CD4-positive, alpha-beta T cell treated with Interleukin-2 at 100 ng/mL for 4 hours (primary cell): ENCODE data around the gene COL4A1.
"Not testable (repeated sequence)": the region's sequence is repeated elsewhere in the genome, so short reads cannot be mapped to it uniquely, and the experiment has no call there.

Source experiments
- DNase-seq: peaks from one replicate; pipeline ENCODE4 v3.0.0-alpha.2; 2020; ENCODE audit warnings: low spot score

COL4A1 gene

DNA sequence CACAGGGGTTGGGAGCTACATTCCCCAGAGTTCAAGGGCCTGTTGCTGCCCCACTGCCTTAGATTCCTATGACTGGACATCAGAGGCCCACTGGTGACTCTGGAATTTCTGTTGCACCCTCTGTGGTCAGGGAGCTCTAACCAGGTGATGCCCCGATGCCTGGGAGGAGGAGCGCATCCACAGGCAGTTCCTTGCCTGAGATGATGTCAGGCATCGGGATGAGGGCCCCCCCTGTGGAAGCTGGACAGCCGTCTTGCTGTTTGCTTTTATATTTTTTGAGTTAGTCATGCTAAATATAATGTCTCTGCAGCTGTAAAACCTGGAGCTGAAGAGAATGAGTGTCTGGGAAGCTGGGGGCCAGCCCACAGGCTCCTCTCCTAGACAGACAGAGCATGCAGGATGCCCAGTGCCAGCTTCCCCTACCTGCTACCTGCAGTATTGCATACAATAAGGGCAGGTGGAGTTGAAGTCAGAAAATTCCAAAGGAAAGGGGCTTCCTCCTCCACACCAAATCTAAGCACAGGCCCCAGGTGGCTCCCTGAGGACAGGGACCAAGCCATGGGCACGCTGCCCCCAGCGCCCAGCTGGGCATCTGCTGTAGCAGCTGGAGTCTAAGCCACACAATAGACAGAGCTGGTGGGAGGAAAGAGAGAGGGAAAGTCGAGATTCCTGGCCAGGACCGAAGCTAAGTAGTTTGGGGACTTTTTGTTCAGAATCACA lies 16.4 kb upstream of the COL4A1 start:
- no peak for DNase-seq

DNA sequence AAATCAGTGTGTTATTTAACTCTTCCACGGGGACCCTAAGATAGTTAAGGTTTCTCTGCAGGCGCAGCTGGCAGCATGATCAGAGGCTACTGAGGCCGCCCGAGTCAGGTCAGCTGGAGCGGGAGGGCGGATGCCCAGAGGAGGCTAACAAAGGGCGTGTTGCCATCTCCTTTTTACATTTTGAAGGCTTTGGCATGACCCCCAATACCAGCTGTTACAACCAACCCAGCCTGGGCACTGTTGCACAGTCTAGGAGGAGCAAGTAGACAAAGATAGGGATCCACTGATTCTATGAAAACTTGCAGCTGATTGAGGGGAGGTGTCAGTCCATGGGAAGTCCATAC lies 15.8 kb upstream of the COL4A1 start:
- DNase-seq: no peak

DNA sequence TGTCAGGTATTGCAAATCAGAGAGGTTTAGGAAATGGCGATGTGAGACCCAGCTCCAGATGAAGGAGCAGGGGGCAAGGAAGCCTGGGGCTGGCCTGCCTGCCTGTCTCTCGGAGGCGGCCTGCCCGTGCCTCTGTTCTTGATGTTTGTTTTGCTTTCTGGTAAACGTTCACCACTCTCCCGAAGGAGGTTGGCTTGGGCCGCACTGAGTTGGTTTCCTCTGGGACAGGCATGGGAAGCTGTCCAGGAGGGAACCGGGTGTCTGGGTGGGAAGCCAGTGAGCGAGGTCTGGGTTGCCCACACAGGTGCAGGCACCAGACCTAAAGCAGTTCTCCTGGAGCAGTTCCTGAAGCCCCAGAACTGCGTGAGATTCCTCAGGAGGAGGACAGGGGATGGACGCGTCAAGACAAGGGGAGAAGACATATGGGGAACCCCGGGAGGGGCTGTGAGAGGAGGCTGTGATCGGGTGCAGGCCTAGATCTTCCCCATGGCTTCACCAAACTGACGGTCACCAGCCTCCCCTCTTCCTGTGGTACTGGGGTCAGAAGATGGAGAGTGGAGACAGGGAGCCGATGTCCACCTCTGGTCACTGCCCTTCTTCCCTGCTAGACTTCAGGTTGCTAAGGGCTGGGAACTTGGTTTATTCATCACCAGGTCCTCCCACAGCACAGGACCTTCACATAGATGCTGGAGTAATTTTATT lies 15.3 kb upstream of the COL4A1 start:
- DNase-seq: no peak

DNA sequence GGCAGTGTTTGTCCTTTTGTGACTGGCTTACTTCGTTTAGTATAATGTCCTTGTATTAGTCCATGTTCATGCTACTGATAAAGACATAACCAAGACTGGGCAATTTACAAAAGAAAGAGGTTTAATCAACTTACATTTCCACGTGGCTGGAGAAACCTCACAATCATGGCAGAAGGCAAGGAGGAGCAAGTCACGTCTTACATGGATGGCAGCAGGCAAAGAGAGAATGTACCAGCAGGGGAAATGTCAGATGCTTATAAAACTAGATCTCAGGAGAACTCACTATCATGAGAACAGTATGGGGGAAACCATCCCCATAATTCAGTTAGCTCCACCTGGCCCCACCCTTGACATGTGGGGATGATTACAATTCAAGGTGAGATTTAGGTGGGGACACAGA lies 14.6 kb upstream of the COL4A1 start:
- not testable (repeated sequence) for DNase-seq

DNA sequence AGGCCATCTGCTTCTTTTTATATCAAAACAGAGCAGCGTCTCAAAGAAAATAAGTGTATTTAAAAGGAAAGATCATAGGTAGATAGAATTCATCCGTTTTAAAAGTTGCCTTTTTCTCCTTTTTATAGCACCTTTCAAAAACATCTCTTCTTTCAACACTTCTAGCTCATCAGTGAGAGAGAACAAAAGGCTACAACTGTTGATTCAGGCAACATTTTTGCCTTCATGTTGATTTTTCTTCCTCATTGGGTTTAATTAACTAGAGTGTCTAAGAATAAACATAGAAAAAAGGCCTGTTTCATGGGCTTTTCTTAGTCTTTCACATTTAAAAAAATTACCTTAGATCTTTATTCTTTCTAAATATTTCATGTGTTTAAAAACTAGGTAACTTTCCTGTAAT lies 13.7 kb upstream of the COL4A1 start:
- no peak for DNase-seq

DNA sequence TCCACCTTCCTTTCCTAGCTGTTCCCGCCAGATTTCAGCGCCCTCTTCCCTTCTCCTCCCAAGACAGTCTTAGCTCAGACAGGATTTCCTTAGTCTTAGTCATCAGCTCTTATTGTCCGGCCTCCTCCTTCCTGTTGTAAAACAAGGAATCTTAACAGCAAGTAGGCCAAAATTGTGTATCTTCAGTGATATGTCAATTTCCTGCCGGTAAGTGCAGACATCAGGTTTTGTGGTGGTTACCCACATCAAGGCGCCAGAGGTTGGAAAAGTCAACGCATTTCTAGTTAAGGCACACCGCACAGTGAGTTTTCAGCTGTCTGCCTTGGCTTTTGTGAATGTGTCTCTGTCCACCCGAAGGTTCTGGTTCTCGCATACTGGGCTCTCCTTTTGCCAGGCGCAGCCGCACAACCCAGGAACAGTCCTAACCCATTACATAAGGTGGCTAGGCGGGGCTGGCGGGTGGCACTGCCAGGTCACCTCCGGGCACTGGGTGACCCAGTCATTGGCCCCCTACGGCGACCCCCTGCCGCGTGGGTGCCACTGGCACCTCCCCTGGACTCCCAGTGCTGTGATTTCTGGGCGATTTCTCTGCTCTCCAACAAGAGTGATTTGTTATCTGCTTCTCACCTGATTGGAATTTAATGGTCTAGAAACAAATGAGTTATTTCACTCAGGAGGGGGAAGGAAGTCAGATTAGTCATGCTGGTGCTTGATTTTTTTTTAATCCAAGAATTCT lies 13.0 kb upstream of the COL4A1 start:
- DNase-seq: no peak

DNA sequence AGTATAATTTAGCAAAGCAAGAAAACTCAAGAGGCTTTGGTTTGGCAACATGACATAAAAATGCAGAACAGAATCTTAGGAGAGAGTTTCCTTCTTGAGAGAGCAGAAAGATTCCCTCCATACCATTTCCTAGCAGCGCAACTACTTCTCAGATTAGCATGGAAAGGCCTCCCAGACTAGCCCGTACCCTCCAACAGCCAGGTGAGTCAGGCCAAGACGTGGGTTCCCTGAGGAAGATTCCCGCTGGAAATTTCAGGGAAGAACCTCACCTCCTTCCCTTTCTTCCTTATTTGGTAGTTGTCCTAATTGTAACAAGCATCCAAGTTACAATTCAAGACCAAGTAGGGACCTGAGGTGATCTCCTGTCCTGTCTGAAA lies 12.4 kb upstream of the COL4A1 start:
- no peak for DNase-seq

DNA sequence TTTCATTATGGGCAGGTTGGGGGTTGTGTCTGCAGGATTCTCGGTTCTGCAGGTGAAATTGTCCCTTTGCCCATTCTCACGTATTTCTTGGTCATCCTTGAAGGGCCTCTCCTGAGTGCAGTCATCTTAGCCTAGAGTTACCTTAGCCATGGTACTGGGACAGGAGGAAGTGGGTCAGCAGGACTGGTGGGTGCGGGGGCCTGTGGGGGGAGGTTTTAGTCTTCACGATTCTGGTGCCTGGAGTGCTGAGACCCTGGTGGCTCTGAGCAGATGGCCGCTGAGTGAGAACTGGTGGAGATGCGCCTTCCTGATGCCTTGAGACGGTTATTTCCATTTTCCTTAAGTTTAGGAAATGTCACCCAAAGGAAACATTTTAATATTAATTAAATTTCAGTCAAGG lies 12.0 kb upstream of the COL4A1 start:
- no peak for DNase-seq

DNA sequence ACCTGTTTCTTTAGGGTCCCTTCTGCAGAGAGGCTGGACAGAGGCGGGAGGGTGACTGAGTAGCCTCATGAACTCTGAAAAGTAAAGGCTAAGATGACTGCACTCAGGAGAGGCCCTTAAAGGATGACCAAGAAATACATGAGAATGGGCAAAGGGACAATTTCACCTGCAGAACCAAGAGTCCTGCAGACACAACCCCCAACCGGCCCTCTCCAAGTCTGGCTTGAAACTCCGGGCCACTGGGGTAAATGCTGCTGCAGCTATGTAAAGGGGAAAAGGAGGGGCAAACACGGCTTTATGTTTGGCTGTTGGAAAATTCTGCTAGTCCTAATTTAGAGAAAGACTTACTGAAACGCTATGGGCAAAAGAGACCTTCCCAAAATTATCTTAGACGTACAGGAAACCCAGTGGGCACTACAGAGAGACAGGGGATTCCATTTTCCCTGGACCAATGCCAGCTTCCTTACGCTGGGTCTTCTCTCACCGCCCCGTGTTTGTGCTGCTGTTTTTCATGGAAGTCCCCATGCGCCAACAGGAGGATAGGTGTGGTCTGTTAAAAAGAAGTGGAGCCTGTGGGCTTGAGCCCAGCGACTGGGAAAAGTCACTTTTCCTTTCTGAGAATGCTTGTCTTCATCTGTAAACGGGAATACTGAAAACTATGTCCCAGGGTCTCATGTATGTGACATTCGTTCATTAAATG lies 10.7 kb upstream of the COL4A1 start:
- no peak for DNase-seq

DNA sequence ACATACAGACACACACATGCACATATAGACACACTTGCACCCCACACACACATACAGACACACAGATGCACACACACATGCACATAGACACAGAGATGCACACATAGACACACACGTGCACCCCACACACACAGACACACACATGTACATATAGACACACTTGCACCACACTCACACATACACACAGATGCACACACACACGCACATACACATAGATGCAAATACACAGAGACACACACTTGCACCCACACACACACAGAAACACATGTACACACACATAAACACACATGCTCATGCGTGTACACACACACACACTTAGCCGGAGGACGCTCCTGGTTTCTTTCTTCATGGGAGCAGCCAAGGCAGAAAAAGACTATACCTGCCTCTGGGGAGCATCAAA lies 10.1 kb upstream of the COL4A1 start:
- DNase-seq: no peak

DNA sequence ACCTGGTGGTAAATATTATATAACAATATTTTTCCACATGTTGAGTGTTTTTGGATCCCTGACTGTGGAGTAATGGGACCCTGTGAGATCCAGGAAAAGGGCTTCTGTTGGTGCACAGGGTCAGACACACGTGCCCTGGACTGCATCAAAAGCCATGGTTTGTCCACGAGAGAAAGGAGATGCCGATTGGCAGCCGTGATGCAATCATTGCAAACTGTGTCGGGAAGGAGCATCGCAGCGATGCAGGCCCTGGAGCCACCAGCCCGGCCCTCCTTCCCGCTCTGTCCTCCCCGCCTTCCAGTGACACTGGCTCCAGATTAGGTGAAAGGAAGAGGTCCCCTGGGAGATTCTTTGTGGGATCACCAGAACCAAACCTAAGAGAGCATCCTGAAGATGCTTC lies 9.2 kb upstream of the COL4A1 start:
- DNase-seq: no peak

DNA sequence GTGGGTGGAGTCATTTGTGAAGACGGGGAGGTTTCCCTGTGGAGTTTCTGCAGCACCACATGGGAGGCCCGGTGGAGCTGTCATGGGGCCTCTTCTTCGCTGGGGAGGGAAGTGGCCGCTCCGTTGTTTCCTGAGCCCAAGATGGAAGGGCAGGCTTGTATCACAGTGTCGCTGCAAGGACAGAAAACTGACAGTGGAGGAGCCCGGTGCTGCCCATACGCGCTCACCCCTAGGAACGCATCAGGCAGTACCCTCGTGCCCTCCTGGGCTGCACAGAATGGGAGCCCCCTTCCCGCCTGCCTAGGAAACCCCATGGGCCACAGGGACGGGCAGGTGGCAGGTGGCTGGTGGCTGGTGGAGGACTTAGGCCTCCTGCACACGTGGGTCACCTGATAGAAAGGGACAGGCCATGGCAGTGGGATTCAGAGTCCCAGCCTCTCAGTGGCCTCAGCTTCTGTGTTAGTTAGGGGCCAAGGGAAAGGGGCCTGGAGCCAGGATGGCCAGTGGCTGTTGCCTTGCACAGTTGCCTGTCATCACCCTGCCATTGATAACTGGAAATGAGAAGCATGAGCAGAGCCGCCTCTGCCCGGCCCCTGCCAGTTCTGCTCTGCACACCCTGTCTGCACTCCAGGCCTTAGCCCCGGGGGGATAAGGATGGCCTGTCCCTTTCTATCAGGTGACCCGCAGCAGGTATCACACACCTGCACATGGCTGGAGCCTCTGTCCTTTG lies 7.7 kb upstream of the COL4A1 start:
- no peak for DNase-seq

DNA sequence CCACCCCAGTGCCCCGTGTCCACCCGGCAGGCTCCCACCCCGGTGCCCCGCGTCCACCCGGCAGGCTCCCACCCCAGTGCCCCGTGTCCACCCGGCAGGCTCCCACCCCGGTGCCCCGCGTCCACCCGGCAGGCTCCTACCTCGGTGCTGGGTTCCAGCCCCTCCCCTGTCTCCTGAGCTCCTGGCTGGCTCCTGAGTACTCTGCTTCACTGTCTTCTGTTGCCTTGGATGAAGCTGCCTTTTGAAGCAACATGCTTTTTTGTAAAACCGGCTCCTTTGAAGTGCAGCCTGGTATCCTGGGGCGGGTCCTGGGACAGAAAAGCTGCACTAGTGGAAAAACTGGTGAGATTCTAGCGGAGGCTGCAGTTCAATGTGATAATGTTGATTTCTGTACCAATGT lies 6.8 kb upstream of the COL4A1 start:
- DNase-seq: not testable (repeated sequence)

DNA sequence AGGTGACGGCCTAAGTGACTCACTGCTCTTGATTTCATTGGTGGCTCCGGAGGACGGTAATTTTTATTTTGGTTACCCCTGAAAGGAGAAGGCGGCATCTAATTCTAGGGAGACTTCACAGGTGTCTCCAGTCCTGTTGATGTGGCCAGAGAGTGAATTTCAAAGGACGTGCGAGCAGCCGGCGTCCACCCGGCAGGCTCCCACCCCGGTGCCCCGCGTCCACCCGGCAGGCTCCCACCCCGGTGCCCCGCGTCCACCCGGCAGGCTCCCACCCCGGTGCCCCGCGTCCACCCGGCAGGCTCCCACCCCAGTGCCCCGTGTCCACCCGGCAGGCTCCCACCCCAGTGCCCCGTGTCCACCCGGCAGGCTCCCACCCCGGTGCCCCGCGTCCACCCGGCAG lies 6.3 kb upstream of the COL4A1 start:
- DNase-seq: not testable (repeated sequence)

DNA sequence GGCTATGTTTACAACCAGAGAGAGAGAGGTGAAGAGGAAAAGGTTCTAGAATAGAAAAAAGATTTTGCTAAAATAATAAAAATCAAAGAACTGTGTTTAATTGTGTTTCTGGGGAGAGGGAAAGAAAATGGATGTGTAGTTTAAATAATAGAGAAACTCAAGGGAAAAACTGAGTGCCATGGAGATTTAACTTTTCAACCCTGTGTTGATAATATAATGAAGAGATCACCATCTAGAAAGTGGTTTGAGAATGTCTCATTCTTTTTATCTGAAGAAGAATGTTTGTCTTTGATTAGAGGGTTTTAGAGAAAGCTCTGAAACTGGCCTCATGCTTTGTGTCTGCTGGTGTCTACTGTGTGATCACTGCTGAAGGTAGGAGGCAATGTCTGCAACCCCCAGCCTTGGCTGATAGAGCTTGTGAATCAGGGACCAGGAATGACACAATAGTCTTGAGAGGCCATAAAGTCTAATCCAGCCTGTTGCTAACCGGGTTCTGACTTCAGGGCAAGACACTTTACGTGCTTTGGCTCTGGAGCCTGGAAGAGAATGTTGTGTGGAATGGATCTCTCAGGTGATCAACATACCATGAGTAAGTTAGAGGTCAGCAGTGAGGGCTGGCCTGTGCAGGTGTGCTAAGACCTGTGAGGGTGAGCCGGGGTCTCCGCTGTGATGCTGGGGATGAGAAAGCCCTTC lies 5.5 kb upstream of the COL4A1 start:
- no peak for DNase-seq

DNA sequence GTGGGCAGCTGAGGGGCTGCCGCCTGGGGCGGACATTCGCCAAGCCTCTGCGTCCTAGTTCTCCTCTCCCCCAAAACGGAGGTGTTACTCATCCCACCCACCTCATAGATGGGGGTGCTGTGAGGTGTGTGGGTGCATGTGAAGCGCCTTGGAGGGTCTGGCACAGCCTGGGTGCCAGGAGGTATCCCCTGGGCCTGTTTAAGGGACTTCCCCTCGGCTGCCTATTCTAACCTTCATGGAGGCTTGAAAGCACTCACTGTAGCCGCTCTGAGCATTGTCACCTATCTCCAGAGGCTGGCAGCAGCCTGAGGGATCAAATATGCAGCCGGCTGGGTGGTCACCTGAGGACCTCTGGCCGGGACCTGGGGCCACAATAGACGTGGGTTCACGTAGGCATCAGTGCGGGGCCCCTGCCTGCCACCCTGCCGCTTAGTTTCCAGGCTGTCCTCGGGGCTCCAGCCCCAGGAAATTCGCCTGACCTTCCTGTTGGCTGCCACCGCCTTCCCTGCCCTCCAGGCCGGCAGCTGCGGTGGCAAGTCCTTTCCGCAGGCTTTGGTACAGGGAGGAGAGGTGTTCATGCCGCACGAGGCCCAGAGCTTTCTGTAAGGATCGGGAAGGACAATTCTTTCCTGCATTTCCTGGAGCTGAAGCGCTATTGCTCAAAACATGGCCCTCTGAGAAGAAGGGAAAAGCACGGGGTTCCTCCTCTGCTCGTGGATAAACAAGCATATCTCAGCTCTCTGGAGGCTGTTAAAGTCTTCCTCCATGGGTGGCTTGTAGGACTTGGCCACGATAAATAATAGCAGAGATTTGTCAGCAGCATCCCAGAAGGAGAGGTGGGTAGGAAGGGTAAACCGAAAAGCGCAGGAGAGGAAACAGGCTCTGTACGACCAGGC lies 4.7 kb upstream of the COL4A1 start:
- no peak for DNase-seq

DNA sequence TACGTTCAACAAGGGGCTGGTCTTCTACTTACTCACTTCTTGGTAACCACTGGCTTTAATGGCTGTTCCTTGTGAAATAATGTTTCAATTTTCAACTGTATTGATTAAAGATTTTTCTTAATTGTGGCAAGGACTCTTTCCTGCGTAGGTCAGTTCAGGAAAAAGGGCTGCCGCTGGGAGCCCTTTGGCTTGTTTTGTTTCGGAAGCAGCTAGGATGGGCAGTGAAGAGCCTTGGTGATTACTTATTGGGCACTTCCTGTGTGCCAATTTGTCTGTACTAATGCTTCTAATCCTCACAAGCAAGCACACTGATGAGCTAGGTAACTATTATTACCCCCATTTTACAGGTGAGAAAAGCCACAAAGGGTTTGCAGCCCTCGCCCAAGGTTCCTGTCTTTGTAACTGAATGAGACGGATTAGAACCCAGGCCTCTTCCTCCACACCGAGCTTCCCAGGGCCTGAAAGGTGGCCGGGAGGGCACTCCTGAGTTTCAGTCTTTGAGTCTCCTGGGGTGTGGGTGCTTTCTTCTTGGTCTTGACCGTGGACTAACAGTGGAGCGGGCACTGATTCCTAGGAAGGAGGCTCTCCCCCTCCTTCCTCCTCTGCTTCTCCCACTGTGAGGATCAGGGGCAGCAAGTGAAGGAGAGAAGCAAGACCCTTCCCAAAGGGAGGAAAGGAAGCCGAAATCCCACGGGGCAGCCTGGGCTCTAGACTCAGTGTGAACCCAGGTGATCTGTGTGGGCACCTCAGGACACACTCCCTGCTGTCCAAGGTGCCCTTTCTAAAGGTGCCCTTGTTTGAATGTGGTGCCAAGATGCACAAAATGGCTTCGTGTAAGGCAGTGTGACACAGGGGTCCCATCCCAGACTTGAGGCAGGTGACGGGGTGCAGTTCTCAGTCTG lies 3.8 kb upstream of the COL4A1 start:
- DNase-seq: no peak

DNA sequence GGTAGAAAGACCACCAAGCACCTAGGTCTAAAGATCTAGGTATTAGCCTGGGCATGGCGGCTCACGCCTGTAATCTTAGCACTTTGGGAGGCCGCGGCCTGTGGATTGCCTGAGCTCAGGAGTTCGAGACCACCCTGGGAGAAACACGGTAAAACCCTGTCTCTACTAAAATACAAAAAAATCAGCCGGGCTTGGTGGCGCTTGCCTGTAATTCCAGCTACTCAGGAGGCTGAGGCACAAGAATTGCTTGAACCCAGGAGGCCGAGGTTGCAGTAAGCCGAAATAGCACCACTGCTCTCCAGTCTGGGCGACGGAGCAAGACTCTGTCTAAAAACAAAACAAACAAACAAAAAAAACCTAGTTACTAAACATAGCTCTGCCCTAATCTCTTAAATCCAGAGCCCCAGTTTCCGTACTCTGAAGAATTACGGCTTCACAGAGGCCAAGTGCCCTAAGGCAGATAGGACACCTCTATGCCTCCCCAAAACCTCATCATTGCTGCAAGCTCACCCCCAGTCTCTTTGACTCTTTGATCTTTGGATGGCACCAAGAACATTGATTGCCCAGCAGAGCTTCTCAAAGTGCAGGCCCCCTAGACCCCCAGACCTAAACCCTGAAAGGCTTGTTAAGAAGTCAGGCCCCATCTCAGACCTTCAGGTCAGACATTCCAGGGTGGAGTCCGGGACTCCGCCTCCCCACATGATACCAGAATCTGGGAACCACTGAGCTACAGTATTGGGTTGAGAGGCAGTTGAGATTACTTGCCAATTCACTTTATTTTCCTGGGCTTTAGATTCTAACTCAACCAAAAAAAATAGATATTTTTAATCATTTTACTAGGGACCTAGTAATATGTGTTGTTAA lies 2.9 kb upstream of the COL4A1 start:
- DNase-seq: no peak
